ENCODE measurements around the gene METTL24.
"Not testable (repeated sequence)": the region's sequence is repeated elsewhere in the genome, so short reads cannot be mapped to it uniquely, and the experiment has no call there.

METTL24 gene

GRCh38 chr6:110315869-110316398, 42.2 kb downstream of the METTL24 start:
- no peak for FAIRE-seq
- no peak for DNase-seq (ENCODE audit: low spot score)

GRCh38 chr6:110315207-110315868, 42.8 kb downstream of the METTL24 start:
- DNase-seq (ENCODE audit: low spot score) (no peak), FAIRE-seq (no peak)

- no peak for FAIRE-seq
- no peak for DNase-seq (ENCODE audit: low spot score)
Measured at GRCh38 chr6:110310861-110311446, 47.2 kb downstream of the METTL24 start.

- not testable (repeated sequence) for FAIRE-seq; DNase-seq (ENCODE audit: low spot score)
Measured at GRCh38 chr6:110309432-110309831, 48.7 kb downstream of the METTL24 start.

- no peak for DNase-seq (ENCODE audit: low spot score)
- FAIRE-seq, result no peak
Measured at GRCh38 chr6:110307368-110307767, 50.8 kb downstream of the METTL24 start.

- FAIRE-seq; DNase-seq (ENCODE audit: low spot score): not testable (repeated sequence)
Measured at GRCh38 chr6:110305832-110306231, 52.3 kb downstream of the METTL24 start.

GRCh38 chr6:110303692-110304091, 54.5 kb downstream of the METTL24 start:
- FAIRE-seq; DNase-seq (ENCODE audit: low spot score): not testable (repeated sequence)

GRCh38 chr6:110298916-110299315, 59.2 kb downstream of the METTL24 start:
- FAIRE-seq, result no peak
- no peak for DNase-seq (ENCODE audit: low spot score)

- FAIRE-seq, result no peak
- no peak for DNase-seq (ENCODE audit: low spot score)
Measured at GRCh38 chr6:110298411-110298810, 59.7 kb downstream of the METTL24 start.

- no peak for DNase-seq (ENCODE audit: low spot score)
- FAIRE-seq, result no peak
Measured at GRCh38 chr6:110296241-110297025, 61.7 kb downstream of the METTL24 start.

GRCh38 chr6:110295451-110296165, 62.5 kb downstream of the METTL24 start:
- FAIRE-seq (no peak), DNase-seq (ENCODE audit: low spot score) (no peak)

- FAIRE-seq (no peak), DNase-seq (ENCODE audit: low spot score) (no peak)
Measured at GRCh38 chr6:110287462-110288341, 70.4 kb downstream of the METTL24 start.

GRCh38 chr6:110285306-110286060, 72.7 kb downstream of the METTL24 start:
- DNase-seq (ENCODE audit: low spot score), result no peak
- FAIRE-seq, result no peak

GRCh38 chr6:110284855-110285254, 73.3 kb downstream of the METTL24 start:
- no peak for FAIRE-seq
- DNase-seq (ENCODE audit: low spot score), result no peak

- DNase-seq (ENCODE audit: low spot score) (no peak), FAIRE-seq (no peak)
Measured at GRCh38 chr6:110283657-110284056, 74.5 kb downstream of the METTL24 start.

GRCh38 chr6:110282412-110282811, 75.7 kb downstream of the METTL24 start:
- DNase-seq (ENCODE audit: low spot score), result no peak

GRCh38 chr6:110277100-110277665, 81.0 kb downstream of the METTL24 start:
- no peak for FAIRE-seq
- no peak for DNase-seq (ENCODE audit: low spot score)

More at GRCh38 chr6:110282412-110282811, 75.7 kb downstream of the METTL24 start:
- no peak for FAIRE-seq

GRCh38 chr6:110272781-110273180, 85.4 kb downstream of the METTL24 start:
- not testable (repeated sequence) for DNase-seq (ENCODE audit: low spot score); FAIRE-seq

- FAIRE-seq (no peak), DNase-seq (ENCODE audit: low spot score) (no peak)
Measured at GRCh38 chr6:110271732-110272022, 86.5 kb downstream of the METTL24 start.

- no peak for FAIRE-seq
- no peak for DNase-seq (ENCODE audit: low spot score)
Measured at GRCh38 chr6:110270165-110270564, 88.0 kb downstream of the METTL24 start.

Measured in RCC 7860 (cell line).